ENCODE measurements around the gene CDH13. TPM values are rescaled to one million over a fixed set of nuclear protein-coding genes. Genes with fewer than 3 reads are reported as not detected.

Gene CDH13
- total RNA-seq, 1 donor from 2014 or later: 25.7 TPM

DNA sequence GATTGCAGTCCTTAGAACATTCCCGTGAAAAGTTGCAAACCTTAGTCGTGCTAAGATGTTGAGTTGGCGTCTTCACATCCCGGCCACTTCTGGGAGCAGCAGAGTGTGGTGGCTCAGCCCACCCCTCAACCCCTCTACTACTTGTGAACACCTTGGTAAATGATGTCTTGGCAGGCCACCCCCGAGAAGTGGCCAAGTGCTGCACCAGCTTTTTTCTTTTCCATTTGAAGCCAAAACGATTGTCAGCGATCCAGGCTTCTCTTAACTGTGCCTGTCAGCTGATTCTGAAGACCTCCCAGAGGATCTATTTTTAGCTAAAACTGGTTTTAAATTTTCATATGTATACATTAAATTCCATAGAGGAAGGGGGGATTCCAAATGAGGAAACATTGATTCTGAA, 247.5 kb downstream of the CDH13 start:
- FAIRE-seq (no peak), DNase-seq (ENCODE audit: low spot score in 2 of 2) (no peak)

GRCh38 chr16:82874672-82875071, 247.9 kb downstream of the CDH13 start:
- DNase-seq (ENCODE audit: low spot score in 2 of 2): no peak

DNA sequence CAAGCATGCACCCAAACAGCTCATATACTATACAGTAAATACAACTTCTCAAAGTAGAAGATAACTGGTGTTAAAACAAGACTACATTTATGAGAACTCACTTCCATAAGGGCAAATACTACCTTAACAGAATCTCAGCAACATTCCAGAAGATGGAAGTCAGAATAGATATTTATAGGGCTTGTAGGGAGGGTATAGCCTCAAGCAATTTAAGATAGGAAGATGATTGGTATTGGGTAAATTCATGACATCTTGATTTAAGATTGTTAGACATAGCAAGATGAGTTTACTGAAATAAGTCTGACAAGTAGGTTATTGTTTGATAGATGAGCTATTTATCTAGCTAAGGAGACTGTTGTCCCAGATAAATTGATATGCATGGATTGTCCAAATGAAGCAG, 250.2 kb downstream of the CDH13 start:
- FAIRE-seq (no peak), DNase-seq (ENCODE audit: low spot score in 2 of 2) (no peak)

More at GRCh38 chr16:82874672-82875071, 247.9 kb downstream of the CDH13 start:
- no peak for FAIRE-seq

GRCh38 chr16:82878466-82878865, 251.7 kb downstream of the CDH13 start:
- DNase-seq (ENCODE audit: low spot score in 2 of 2): no peak
- no peak for FAIRE-seq

DNA sequence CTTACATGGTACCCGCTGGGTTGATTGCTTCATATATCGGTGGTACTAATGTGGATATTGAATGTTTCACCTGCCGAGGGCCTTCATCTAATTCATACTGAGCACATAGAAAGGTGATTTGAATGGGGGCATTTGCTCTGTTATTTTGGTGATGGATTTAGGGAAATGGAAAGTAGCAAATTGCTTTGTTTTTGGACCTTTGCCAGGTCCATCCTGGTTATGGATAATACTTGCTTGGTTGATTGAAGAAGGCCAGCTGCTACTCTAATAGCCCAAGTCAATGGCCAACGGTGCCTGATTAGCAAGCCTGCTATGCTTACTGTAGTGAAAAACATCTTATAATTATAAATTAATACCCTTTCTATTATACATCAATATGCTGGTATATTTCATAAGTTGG, 253.6 kb downstream of the CDH13 start:
- no peak for FAIRE-seq
- no peak for DNase-seq (ENCODE audit: low spot score in 2 of 2)

- FAIRE-seq (no peak), DNase-seq (ENCODE audit: low spot score in 2 of 2) (no peak)
Measured at GRCh38 chr16:82881516-82881915, 254.7 kb downstream of the CDH13 start.

GRCh38 chr16:82882226-82882625, 255.5 kb downstream of the CDH13 start:
- no peak for DNase-seq (ENCODE audit: low spot score in 2 of 2)

DNA sequence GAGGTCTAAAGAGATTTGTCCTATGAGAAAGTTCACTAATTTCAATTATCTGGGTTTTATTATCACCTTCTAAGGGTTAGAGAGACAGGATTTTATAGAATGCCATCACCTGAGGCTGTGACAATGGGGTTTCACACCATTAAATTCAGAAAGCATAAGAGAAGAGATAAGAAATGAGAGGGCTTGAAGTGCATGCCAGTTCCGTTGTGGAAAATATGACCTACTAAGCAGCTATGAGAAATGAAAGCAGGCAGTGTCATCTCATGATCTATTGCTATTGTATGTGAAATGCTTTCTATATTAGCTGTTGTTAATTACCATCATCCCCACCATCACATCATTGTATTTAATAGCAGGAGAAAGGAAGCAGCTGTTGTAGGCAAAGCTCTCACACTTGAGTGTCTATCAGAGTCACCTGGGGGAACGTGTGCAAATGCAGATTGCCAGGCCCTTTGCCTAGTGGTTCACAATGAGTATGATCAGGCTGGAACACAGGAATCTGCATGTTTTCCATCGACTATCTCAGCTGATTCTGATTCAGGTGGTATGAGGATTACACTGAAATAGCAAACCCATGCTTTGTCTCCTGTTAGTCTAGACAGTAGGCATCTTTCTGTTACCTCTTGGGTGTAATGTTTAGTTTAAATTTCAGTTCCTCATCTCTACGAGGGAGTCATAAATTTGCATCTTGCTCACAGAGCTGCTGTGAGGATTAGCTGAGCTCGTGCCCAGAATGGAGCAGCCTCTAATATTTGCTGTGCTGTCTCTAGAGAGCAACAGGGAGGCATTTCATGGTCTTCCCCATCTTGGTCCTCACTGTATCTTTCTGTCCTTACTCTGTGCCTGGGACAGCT, 256.4 kb downstream of the CDH13 start:
- DNase-seq (ENCODE audit: low spot score in 2 of 2) (no peak), FAIRE-seq (no peak)

More at GRCh38 chr16:82882226-82882625, 255.5 kb downstream of the CDH13 start:
- FAIRE-seq: no peak

DNA sequence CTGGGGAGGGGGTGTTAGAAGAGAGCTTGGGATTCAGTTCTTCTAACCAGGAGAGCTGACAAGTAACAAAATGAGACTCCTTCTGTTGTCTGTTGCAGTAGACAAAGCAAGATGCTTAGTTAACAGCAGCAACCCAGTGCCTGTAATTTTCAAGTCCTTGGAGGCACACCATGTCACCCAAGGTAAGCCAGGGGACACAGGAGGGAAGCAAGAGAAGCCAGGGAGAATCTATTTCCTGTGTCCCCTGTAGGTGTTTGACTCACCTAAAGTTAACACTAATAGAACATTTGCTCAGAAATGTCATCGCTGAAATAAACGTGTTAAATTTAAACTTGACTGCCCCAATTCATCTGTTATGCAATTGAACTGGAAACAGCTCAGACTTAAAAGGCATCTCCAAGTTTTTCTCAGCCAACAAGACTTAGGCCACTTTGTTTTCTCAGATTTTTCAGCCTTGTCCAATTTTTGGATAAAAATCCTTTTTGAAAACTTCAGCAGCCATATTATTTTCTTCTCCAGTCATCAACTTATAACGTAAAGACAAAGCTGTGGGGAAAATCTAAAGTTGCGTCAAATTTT, 257.6 kb downstream of the CDH13 start:
- DNase-seq (ENCODE audit: low spot score in 2 of 2) (no peak), FAIRE-seq (no peak)

DNA sequence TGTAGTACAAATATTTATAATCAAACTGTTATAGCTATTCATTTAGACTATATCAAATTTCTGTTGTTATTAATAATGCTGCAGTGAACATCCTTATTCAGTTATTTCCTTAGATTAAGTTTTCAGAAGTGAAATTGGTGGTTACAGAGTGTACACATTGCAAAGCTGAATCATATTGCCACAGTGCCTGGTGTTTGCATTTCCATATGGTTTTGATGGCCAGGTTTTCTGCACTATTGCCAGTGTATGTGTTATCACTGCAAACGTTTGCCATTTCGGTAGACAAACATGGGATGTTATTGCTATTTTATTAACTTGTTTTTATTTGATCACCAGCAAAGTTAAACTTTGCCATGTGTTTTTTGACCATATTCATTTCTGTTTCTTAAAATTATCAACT, 259.4 kb downstream of the CDH13 start:
- DNase-seq (ENCODE audit: low spot score in 2 of 2): no peak
- no peak for FAIRE-seq

DNA sequence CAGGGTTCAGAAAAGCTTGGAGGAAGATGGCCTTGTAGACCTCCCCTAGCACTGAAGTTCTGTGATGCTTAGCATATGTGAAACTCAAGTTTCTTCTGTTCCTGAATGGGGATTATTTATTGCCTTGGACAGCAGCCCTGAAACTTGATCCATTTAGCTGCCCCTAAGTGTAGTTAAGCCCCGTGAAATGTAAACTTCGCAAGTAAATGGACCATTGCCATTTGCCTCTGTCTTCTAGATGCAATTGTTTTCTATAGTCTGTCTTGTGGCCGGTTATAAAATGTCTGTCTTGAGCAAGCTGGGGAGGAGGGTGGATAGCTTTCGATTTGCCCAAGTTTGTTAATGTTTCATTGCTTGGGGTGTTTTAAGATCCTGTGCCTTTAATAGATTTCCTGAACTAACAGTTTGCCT, 261.8 kb downstream of the CDH13 start:
- FAIRE-seq: no peak
- no peak for DNase-seq (ENCODE audit: low spot score in 2 of 2)

GRCh38 chr16:82891424-82891823, 264.7 kb downstream of the CDH13 start:
- FAIRE-seq: no peak

DNA sequence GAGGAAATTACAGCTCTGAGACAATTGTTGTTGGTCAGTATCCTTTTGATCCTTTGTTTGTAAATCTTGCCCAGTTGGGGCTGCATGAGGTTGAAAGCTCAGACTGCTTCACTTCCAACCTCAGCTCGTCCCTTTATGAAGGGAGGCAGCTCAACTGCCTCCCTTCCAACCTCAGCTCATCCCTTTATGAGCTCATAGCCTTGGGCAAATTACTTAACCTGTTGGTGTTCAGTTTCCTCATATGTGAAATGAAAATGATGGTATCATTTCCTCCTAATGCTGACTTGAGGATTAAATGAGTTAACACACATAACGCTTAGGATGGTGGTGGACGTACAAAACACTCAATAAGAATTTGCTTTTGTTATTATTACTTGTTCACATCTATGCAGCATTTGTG, 265.1 kb downstream of the CDH13 start:
- no peak for FAIRE-seq
- no peak for DNase-seq (ENCODE audit: low spot score in 2 of 2)

More at GRCh38 chr16:82891424-82891823, 264.7 kb downstream of the CDH13 start:
- no peak for DNase-seq (ENCODE audit: low spot score in 2 of 2)

DNA sequence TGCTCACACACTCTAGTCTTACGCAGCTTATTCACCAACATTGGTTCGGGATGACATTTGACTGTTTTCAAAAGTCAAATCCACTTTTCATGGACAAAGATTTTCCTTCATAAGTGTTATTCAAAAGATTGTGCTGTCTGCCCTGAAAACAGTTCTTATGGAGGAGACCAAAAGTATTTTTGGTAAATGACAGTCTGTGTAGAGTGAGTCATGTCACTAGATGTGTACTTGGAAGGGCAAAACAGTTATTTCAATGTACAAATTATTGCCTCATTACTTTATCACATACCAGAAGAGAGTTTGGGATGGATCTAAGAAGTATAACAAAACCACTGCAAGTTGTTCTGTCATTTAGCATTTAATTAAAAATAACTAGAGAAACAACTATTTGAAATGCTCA, 265.6 kb downstream of the CDH13 start:
- no peak for FAIRE-seq

DNA sequence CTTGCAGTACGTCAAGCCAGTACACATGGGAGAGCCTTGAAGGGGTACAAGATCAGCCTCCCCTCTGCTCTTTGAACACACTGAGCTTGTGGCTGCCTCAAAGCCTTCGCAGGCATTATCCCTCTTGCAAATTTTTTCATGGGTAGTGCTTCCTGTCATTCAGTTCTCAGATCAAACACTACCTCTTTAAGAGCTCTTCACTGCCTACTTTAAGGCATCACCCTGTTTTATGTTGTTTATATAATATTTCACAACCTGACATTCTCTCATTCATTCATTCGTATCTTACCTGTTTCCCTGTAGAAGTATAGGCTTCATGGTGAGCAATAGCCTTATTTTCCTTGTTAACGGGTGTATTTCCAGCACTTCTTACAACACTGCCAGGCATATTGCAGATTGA, 269.1 kb downstream of the CDH13 start:
- DNase-seq (ENCODE audit: low spot score in 2 of 2) (no peak), FAIRE-seq (no peak)

More for the DNA sequence above, 265.6 kb downstream of the CDH13 start:
- DNase-seq (ENCODE audit: low spot score in 2 of 2): no peak

- no peak for DNase-seq (ENCODE audit: low spot score in 2 of 2)
- no peak for FAIRE-seq
Measured at GRCh38 chr16:82899006-82899405, 272.2 kb downstream of the CDH13 start.

- no peak for DNase-seq (ENCODE audit: low spot score in 2 of 2)
- no peak for FAIRE-seq
Measured at GRCh38 chr16:82899731-82900450, 273.1 kb downstream of the CDH13 start.

- DNase-seq (ENCODE audit: low spot score in 2 of 2) (no peak), FAIRE-seq (no peak)
Measured at GRCh38 chr16:82900559-82900958, 273.8 kb downstream of the CDH13 start.

- FAIRE-seq (no peak), DNase-seq (ENCODE audit: low spot score in 2 of 2) (no peak)
Measured at GRCh38 chr16:82911925-82912324, 285.2 kb downstream of the CDH13 start.

GRCh38 chr16:82915139-82915824, 288.5 kb downstream of the CDH13 start:
- FAIRE-seq (no peak), DNase-seq (ENCODE audit: low spot score in 2 of 2) (no peak)
